ENCODE data around the gene KCNK2. TPM values are rescaled to one million over a fixed set of nuclear protein-coding genes. Genes with fewer than 3 reads are reported as not detected.
A peak's percentile ranks its signal among the peaks of the same experiment; 100 is the strongest.

Gene KCNK2
- total RNA-seq, 4 donors from 2014 or later = 3.9 to 22.6 (median 21.2) TPM

GRCh38 chr1:215215846-215216245 is 133.3 kb downstream of the KCNK2 start:
- H3K4me1 ChIP-seq = peaks cover 0 to 10% of the 10 kb centered on the region in 2 donors
- TF ChIP-seq POLR2A (IDR thresholded peaks at IDR 0.05) = no peak
- no peak for TF ChIP-seq CTCF (IDR thresholded peaks at IDR 0.05)
- WGBS, 2 donors = 76 to 79% methylated on average over 1 of the region's 1 CpG
- DNase-seq = no peak
- no peaks in the 10 kb centered on the region for H3K9me3 ChIP-seq
- no peaks in the 10 kb centered on the region for H3K27me3 ChIP-seq
- H3K4me3 ChIP-seq (replicated peaks in 1 of 3) = no peak overlapping the region
- intact Hi-C loops (cut with DNase I) = no loop called here
- no peak overlapping the region for H3K27ac ChIP-seq
- H3K36me3 ChIP-seq = no peaks in the 10 kb centered on the region

- Histone ChIP-seq H3K27me3 (no peaks in the 10 kb centered on the region), H3K36me3 (no peaks in the 10 kb centered on the region), H3K4me1 (peaks cover 0 to 18% of the 10 kb centered on the region in 2 donors), H3K27ac (no peak overlapping the region), H3K9me3 (no peaks in the 10 kb centered on the region), H3K4me3 (replicated peaks in 1 of 3) (no peak overlapping the region)
- TF ChIP-seq POLR2A (IDR thresholded peaks at IDR 0.05) (no peak), CTCF (IDR thresholded peaks at IDR 0.05) (no peak)
- intact Hi-C loops (cut with DNase I) = no loop called here
- no peak for DNase-seq
These were observed 136.8 kb downstream of the KCNK2 start for GRCh38 chr1:215219372-215219771.

DNA sequence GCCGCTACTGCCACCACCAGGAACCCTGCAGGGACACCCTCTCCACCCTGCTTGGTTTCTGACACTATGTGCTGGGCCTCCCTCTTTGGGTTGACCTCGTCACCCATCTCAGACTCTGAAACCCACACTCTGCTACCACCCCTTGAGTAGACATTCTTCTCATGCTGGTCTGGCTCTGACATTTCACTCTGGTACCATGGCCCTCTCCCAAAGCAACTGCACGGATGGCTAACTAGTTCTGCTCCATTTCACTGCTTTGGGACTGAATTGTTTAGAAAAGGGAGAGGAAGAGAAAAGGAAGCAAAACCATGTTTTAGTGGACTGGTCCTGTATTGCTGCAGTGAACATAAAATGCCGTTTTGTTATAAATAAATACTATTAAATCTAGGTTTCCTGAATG is 137.8 kb downstream of the KCNK2 start:
- intact Hi-C loops (cut with DNase I) = no loop called here
- Histone ChIP-seq H3K27me3 (no peaks in the 10 kb centered on the region), H3K27ac (peak overlapping the region in 2 of 3 donors; percentile 21 to 32), H3K9me3 (no peaks in the 10 kb centered on the region), H3K36me3 (no peaks in the 10 kb centered on the region), H3K4me1 (peaks cover 0 to 13% of the 10 kb centered on the region in 2 donors), H3K4me3 (replicated peaks in 1 of 3) (no peak overlapping the region)
- TF ChIP-seq CTCF (IDR thresholded peaks at IDR 0.05) (peak in 1 of 6 experiments; percentile 22), POLR2A (IDR thresholded peaks at IDR 0.05) (no peak)
- DNase-seq = peak; percentile 35 to 55
- 48 to 50% methylated on average over 4 of the region's 4 CpGs for whole genome bisulfite sequencing, 2 donors

DNA sequence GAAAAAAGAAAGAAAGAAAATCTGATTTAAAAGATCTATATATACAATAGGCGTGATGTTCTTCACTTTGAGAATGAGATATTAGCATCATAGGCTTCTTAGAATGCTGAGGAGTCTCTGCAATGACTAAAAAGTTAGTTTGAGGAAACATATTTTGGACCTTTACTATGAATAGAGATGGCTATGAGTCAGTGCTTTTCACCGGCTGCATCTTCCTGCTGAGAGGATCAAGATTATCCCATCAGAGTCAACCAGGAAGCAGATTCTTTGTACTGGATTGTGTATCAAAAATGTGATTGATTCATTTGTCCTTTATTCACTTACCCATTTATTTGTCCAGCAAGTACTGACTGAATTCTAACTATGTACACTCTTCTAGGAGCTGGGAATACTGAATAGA is 144.2 kb downstream of the KCNK2 start:
- no peaks in the 10 kb centered on the region for H3K36me3 ChIP-seq
- no peak overlapping the region for H3K4me3 ChIP-seq (replicated peaks in 1 of 3)
- 83 to 88% methylated on average over 2 of the region's 2 CpGs for WGBS, 2 donors
- no peaks in the 10 kb centered on the region for H3K9me3 ChIP-seq
- TF ChIP-seq POLR2A (IDR thresholded peaks at IDR 0.05) (no peak), CTCF (IDR thresholded peaks at IDR 0.05) (no peak)
- H3K27ac ChIP-seq = no peak overlapping the region
- peaks cover 0 to 5% of the 10 kb centered on the region in 2 donors for H3K4me1 ChIP-seq
- H3K27me3 ChIP-seq = no peaks in the 10 kb centered on the region
- DNase-seq = no peak
- intact Hi-C loops (cut with DNase I) = no loop called here

GRCh38 chr1:215228193-215228592 is 145.7 kb downstream of the KCNK2 start:
- no peaks in the 10 kb centered on the region for H3K36me3 ChIP-seq
- H3K9me3 ChIP-seq = no peaks in the 10 kb centered on the region
- no peak overlapping the region for H3K27ac ChIP-seq
- DNase-seq = no peak
- H3K27me3 ChIP-seq = no peaks in the 10 kb centered on the region
- no peak for TF ChIP-seq POLR2A (IDR thresholded peaks at IDR 0.05)
- TF ChIP-seq CTCF (IDR thresholded peaks at IDR 0.05) = no peak
- H3K4me3 ChIP-seq (replicated peaks in 1 of 3) = no peak overlapping the region
- H3K4me1 ChIP-seq = peaks cover 0 to 5% of the 10 kb centered on the region in 2 donors
- intact Hi-C loops (cut with DNase I) = no loop called here
- 66 to 74% methylated on average over 6 of the region's 6 CpGs for WGBS, 2 donors
